GOT3 (cell line): Measurements from ENCODE around the gene HIPK2.
"Not testable (repeated sequence)": the region's sequence is repeated elsewhere in the genome, so short reads cannot be mapped to it uniquely, and the experiment has no call there.

Source experiments
- DNase-seq: peaks from one replicate; lab custom pipeline; 2025; ENCODE audit warnings: mixed read lengths; lab: John Stamatoyannopoulos, UW

Gene HIPK2

DNA sequence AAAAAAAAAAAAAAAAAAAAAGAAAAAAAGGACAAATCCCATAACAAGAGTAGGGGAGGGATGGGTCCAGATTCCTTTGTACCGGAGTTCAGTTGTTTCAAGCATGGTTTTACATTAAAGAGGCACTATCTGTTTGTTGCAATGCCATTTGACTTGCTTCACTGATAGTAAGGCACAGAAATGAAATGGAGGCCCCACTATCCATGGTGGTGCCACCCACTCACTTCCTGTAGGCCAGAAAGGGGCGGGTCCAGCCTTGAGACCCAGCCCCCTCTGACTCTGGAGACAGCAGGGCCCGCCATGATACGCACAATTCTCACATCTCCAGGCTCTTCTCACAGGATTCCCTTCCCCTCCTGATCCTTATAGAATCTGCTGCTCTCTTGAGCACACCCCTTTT lies 154.3 kb downstream of the HIPK2 start:
- no peak for DNase-seq

- no peak for DNase-seq
These were observed 157.0 kb downstream of the HIPK2 start for GRCh38 chr7:139620676-139621344.

DNA sequence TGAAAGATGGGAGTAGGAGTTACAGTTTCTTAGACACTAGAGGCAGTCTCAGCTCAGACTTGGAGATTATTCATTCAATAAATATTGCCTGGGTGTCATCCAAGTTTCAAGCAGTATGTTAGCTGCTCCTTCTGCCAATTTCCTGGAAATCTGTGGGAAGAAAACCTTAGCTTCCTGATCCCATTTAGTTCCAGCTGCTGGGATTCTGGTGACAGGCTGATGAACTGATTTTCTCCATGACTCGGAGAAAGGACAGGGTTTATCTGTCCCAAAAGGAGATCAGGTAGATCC lies 158.5 kb downstream of the HIPK2 start:
- DNase-seq: no peak

DNA sequence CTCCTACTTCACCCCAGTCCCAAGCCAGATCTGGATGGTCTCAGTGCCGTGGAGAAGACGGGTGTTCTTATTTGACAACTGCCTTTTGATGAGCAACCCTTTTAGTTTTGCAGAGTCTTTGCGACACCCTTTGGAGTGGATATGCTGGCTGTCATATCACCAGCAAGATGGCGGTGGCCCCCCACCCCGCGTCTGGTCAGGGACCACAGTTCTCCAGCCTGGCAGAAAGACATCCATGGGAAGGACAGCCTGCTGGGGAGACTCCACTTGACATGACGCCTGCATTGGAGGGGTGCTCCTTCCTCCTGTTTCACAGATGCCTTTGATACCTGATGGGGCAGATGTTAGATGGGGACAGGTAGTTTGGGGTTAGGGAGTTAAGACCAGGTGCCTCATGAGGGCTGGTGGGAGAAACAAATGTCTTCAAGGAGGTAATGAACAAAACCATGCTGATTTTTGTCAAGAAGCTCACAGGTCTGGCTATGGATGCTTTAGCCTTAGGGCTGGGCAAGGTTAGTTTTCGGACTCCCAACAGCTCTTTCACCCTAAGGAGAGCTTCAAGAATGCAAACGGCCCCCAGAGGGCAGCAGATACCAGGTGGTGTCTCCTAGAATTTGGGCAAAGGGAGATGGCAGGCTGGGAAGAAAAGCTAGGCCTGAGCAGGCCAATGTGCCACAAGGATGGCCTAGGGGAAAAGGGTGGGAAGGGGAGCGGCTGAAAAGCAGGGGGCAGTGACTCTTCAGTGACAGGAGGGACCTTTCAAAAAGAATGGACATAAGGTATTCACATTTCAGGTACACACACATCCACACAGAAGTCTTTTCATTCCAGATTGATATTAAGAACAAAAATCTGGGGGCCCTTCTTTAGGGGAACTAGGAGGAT lies 159.1 kb downstream of the HIPK2 start:
- no peak for DNase-seq

- DNase-seq: no peak
These were observed 160.7 kb downstream of the HIPK2 start for GRCh38 chr7:139617074-139617473.

GRCh38 chr7:139614886-139615285 lies 162.9 kb downstream of the HIPK2 start:
- DNase-seq: no peak

- no peak for DNase-seq
These were observed 163.8 kb downstream of the HIPK2 start for GRCh38 chr7:139613971-139614411.

DNA sequence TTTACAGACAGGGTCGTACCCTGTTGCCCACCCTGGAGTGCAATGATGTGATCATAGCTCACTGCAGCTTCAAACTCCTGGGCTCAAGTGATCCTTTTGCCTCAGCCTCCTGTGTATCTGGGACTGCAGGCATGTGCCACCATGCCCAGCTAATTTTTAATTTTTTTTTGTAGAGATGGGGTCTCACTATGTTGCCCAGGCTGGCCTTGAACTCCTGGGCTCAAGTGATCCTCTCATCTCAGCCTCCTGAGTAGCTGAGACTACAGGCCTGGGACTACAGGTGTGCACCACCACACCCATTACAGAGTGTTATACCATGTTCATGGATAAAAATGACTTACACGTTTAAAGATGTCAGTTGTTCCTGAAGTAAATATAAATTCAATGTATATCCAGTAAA lies 166.2 kb downstream of the HIPK2 start:
- not testable (repeated sequence) for DNase-seq

DNA sequence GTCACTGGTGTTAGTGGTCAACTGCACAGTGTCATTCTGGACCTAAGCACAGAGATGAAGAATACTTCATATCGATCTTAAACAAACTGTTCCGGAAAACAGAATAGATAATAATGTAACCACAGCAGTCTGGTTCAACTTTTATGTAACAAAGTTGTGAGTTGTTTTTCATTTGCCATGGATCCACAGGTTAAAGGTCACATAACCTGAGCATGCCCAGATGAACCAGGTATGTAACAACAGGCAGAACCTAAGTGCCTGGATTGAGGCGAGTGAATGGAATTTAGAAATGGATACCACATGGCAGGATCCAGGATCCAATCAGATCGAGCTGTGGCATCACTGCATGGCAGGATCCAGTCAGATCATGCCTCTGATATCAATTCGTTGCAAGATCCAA lies 167.2 kb downstream of the HIPK2 start:
- no peak for DNase-seq

DNA sequence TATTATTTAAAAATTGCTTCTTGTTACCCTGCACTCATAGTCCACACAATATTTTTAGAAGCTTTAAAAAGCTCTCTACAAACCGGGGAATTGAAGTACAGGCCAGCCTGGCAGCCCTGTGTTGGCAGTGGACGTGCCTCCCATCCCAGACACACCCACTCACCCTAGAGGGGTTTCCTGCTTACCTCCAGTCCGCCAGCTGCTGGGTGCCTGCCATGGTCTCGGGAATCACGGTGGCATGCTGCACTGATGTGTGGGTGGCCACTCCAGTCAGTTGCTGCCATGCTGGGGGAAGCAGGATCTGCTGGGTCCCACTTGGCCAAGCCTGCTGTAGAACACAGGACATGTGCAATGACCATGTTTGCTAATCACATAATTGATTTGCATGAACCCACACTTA lies 173.9 kb downstream of the HIPK2 start:
- no peak for DNase-seq

DNA sequence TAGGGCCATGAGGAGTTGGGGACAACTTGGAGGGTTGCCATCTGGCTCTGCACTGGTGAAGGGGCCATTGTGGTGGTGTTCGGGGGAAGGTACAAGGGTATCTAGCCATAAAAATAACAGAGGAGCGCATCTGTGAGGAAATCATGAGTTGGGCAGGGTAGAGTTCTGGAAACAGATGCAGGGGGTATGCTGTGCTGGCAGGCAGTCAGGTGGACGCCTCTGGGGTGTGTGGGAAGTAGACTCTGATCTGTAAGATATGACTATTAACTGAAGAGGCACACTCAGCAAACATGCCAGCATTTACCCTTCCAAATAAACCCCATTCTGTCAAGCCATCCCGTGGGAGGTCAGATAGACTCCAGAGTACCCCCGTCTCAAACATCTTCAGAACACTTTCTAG lies 174.5 kb downstream of the HIPK2 start:
- DNase-seq: no peak

DNA sequence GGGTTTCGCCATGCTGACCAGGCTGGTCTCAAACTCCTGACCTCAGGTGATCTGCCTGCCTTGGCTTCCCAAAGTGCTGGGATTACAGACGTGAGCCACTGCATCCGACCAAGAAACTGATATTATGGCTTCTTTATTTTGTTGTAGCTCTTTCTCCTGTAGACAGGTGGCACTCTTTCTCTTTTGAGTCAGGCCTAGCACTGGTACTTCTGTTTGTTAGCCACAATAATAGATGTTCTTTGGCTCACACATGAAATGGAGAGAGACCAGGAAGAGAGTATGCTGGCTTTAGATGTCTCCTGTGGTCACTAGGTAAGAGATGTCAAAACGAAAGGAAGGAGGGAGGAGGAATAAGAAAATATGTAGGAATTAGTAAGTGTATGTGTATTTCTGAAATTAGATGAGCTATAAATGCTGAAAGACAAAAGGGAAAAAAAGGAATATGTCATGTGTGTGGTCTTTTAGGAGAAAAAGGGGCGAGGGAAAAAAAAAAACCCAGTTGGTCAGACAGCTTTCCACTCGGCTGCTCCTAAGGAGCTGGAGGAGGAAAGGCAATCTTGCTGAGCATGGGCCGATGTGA lies 175.6 kb downstream of the HIPK2 start:
- no peak for DNase-seq

DNA sequence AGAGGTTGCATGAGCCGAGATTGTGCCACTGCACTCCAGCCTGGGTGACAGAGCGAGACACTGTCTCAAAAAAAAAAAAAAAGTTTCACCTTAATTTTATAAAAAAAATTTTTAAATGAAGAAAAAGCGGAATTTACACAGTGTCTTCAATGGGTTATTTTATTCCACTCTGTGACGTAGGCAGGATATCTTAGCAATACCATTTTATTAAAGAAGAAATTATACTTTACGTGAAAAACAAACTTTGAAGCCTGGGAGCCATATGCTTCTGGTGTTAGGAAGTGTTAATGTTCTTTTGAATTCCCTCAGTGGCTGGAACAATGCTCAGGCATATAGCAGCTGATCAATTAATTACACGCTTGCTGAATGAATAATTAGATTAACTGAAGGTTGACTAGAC lies 176.6 kb downstream of the HIPK2 start:
- no peak for DNase-seq

DNA sequence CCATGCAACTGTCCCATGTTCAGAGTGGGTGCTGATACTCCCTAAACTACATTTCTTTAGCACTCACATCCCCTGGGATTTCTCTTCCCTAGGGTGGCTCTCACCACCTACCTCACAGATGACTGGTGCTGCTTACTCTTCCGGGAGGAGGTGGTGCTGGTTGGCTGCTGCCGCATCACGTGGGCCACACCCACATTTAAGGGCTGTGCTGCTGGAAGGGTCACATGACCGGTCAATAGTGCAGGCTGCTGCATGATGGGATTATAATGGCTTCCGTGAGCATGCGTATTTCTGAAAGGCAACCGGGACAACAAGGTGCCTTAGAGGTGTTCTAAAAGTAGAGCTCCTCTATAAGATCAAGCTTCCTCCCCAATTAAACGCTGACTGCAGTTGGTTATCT lies 177.5 kb downstream of the HIPK2 start:
- DNase-seq: no peak

GRCh38 chr7:139598642-139599041 lies 179.2 kb downstream of the HIPK2 start:
- DNase-seq: no peak

GRCh38 chr7:139597028-139597427 lies 180.8 kb downstream of the HIPK2 start:
- DNase-seq: no peak

GRCh38 chr7:139596626-139597025 lies 181.2 kb downstream of the HIPK2 start:
- DNase-seq: no peak

- no peak for DNase-seq
These were observed 182.0 kb downstream of the HIPK2 start for GRCh38 chr7:139595806-139596205.

GRCh38 chr7:139594911-139595476 lies 182.8 kb downstream of the HIPK2 start:
- DNase-seq: no peak

GRCh38 chr7:139594090-139594489 lies 183.7 kb downstream of the HIPK2 start:
- DNase-seq: no peak

DNA sequence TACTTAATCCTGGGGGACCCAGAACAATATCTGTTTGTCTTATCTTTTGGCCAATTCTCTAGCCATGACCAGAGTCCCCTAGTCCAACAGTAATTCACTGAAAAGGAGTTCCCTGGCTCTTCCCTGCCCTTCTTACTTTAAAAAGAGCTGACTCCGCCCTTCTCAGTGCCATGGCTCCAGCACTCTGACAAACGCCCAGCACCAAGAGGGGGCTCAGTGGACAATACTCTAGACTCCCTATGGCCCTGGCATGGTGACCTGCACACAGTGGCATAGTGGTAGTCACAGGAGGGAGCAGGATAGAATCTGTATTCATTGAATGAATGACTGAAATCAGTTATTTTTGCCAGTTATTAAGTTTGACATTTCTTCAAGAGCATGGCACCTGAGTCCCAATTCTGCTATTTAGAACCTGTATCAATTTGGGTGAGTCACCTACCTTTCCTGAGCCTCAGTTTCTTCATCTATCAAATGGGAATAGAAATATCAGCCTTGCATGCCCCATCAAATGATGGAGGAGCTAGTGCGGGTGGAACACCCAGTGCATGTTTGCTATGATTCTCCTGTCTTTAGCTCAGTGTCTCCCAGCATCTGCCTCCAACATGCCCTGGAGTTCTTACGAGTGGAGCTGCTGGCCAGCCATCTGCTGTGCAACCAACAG lies 184.9 kb downstream of the HIPK2 start:
- no peak for DNase-seq

GRCh38 chr7:139591550-139592195 lies 186.1 kb downstream of the HIPK2 start:
- DNase-seq: no peak
